ENCODE results near the gene B3GALNT2.

Gene B3GALNT2

DNA sequence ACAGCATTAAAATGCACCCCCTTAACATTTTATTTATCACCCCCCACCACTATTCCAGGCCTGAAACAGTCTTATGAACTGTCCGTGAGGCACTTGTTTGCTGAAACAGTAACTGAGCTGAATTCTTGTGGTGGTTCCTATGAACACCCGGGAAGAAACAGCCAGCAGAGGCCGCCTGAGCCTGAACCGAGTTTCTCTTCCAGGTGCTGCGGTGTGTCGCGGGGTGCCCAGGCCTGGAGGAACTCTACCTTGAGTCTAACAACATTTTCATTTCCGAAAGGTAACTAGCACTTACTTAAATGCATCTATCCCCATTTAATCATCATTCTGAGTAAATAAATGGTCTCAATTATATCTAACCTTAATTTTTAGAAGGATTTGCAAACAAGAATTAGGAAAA, 70.3 kb downstream of the B3GALNT2 start:
- TF ChIP-seq, protein P1, sequence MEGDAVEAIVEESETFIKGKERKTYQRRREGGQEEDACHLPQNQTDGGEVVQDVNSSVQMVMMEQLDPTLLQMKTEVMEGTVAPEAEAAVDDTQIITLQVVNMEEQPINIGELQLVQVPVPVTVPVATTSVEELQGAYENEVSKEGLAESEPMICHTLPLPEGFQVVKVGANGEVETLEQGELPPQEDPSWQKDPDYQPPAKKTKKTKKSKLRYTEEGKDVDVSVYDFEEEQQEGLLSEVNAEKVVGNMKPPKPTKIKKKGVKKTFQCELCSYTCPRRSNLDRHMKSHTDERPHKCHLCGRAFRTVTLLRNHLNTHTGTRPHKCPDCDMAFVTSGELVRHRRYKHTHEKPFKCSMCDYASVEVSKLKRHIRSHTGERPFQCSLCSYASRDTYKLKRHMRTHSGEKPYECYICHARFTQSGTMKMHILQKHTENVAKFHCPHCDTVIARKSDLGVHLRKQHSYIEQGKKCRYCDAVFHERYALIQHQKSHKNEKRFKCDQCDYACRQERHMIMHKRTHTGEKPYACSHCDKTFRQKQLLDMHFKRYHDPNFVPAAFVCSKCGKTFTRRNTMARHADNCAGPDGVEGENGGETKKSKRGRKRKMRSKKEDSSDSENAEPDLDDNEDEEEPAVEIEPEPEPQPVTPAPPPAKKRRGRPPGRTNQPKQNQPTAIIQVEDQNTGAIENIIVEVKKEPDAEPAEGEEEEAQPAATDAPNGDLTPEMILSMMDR (conservative IDR thresholded peaks at IDR 0.05; ENCODE audit: low read length), result peak; percentile 26; the same call in 1 of the 2 replicates
- no peak for TF ChIP-seq EZH2phosphoT487 (IDR thresholded peaks at IDR 0.05; ENCODE audit: borderline replicate concordance)
- no peak overlapping the region for H3K4me2 ChIP-seq (ENCODE audit: low read depth, low read length, poor library complexity, severe bottlenecking)
- peaks cover 39% of the 10 kb centered on the region; the same call in 1 of the 2 replicates for H3K36me3 ChIP-seq (ENCODE audit: insufficient read depth, low read length)
- no peaks in the 10 kb centered on the region for H3K9me3 ChIP-seq (ENCODE audit: insufficient read depth, low read depth, low read length)
- no peaks in the 10 kb centered on the region for H3K9me2 ChIP-seq (replicated peaks; ENCODE audit: low read depth, low read length)
- no peaks in the 10 kb centered on the region for H3K4me1 ChIP-seq (ENCODE audit: insufficient read depth, low read length, poor library complexity, severe bottlenecking)
- H3K27me3 ChIP-seq (ENCODE audit: insufficient read depth, low read length, poor library complexity, severe bottlenecking), result no peaks in the 10 kb centered on the region
- H4K20me1 ChIP-seq (ENCODE audit: insufficient read depth, low read length, poor library complexity, severe bottlenecking), result no peaks in the 10 kb centered on the region
- H2AFZ ChIP-seq (ENCODE audit: low read length), result no peak overlapping the region
- no peaks in the 10 kb centered on the region for H3K79me2 ChIP-seq (ENCODE audit: insufficient read depth, low read length)
- H3K9ac ChIP-seq (ENCODE audit: low read depth, low read length, poor library complexity, severe bottlenecking), result no peak overlapping the region
- no peaks in the 10 kb centered on the region for H3F3A ChIP-seq (ENCODE audit: low read depth)
- no peak overlapping the region for H3K4me3 ChIP-seq (ENCODE audit: low read length, poor library complexity, severe bottlenecking)

GRCh38 chr1:235430991-235431390, 73.3 kb downstream of the B3GALNT2 start:
- Histone ChIP-seq H3K4me2 (ENCODE audit: low read depth, low read length, poor library complexity, severe bottlenecking) (no peak overlapping the region), H3K9me2 (replicated peaks; ENCODE audit: low read depth, low read length) (no peaks in the 10 kb centered on the region), H3K9me3 (ENCODE audit: insufficient read depth, low read depth, low read length) (no peaks in the 10 kb centered on the region), H3K4me1 (ENCODE audit: insufficient read depth, low read length, poor library complexity, severe bottlenecking) (no peaks in the 10 kb centered on the region), H3K9ac (ENCODE audit: low read depth, low read length, poor library complexity, severe bottlenecking) (no peak overlapping the region), H3K36me3 (ENCODE audit: insufficient read depth, low read length) (peaks cover 13% of the 10 kb centered on the region; the same call in 1 of the 2 replicates), H2AFZ (ENCODE audit: low read length) (no peak overlapping the region), H3K79me2 (ENCODE audit: insufficient read depth, low read length) (no peaks in the 10 kb centered on the region), H3K27me3 (ENCODE audit: insufficient read depth, low read length, poor library complexity, severe bottlenecking) (no peaks in the 10 kb centered on the region), H3F3A (ENCODE audit: low read depth) (no peaks in the 10 kb centered on the region), H4K20me1 (ENCODE audit: insufficient read depth, low read length, poor library complexity, severe bottlenecking) (no peaks in the 10 kb centered on the region), H3K4me3 (ENCODE audit: low read length, poor library complexity, severe bottlenecking) (no peak overlapping the region)
- no peak for TF ChIP-seq EZH2phosphoT487 (IDR thresholded peaks at IDR 0.05; ENCODE audit: borderline replicate concordance)
- TF ChIP-seq, protein P1 (conservative IDR thresholded peaks at IDR 0.05; ENCODE audit: low read length), result no peak

DNA sequence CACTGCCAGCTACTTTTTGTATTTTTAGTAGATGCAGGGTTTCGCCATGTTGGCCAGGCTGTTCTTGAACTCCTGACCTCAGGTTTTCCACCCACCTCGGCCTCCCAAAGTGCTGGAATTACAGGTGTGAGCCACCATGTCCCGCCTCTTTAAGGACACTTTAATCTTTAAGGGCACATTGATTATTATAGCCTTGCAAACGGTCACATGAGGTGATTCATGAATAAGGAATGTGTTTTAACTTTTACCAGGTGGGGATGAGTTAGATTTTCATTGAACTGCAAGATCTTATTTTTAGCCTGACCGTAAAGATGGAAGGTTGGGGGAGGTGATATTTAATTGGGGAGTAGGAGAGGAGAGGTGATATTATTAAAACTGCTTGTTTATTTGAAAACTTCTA, 75.1 kb downstream of the B3GALNT2 start:
- peaks cover 5% of the 10 kb centered on the region; the same call in 1 of the 2 replicates for H3K79me2 ChIP-seq (ENCODE audit: insufficient read depth, low read length)
- no peaks in the 10 kb centered on the region for H3K9me3 ChIP-seq (ENCODE audit: insufficient read depth, low read depth, low read length)
- no peaks in the 10 kb centered on the region for H3K9me2 ChIP-seq (replicated peaks; ENCODE audit: low read depth, low read length)
- H3K4me1 ChIP-seq (ENCODE audit: insufficient read depth, low read length, poor library complexity, severe bottlenecking), result peaks cover under 1% of the 10 kb centered on the region
- H3K36me3 ChIP-seq (ENCODE audit: insufficient read depth, low read length), result peaks cover 6% of the 10 kb centered on the region; the same call in 1 of the 2 replicates
- no peak overlapping the region for H3K9ac ChIP-seq (ENCODE audit: low read depth, low read length, poor library complexity, severe bottlenecking)
- no peak overlapping the region for H3K4me3 ChIP-seq (ENCODE audit: low read length, poor library complexity, severe bottlenecking)
- TF ChIP-seq, protein P1 (conservative IDR thresholded peaks at IDR 0.05; ENCODE audit: low read length), result no peak
- no peak for TF ChIP-seq EZH2phosphoT487 (IDR thresholded peaks at IDR 0.05; ENCODE audit: borderline replicate concordance)
- H3F3A ChIP-seq (ENCODE audit: low read depth), result no peaks in the 10 kb centered on the region
- no peaks in the 10 kb centered on the region for H3K27me3 ChIP-seq (ENCODE audit: insufficient read depth, low read length, poor library complexity, severe bottlenecking)
- H4K20me1 ChIP-seq (ENCODE audit: insufficient read depth, low read length, poor library complexity, severe bottlenecking), result no peaks in the 10 kb centered on the region
- no peak overlapping the region for H2AFZ ChIP-seq (ENCODE audit: low read length)
- H3K4me2 ChIP-seq (ENCODE audit: low read depth, low read length, poor library complexity, severe bottlenecking), result no peak overlapping the region

All from Loucy (cell line).